ENCODE data around the gene OTUB2. TPM values are rescaled to one million over a fixed set of nuclear protein-coding genes. Genes with fewer than 3 reads are reported as not detected.

The OTUB2 gene
- total and polyA plus RNA-seq, 8 donors: 0.45 to 4.1 (median 0.63) TPM; not detected in 2

DNA sequence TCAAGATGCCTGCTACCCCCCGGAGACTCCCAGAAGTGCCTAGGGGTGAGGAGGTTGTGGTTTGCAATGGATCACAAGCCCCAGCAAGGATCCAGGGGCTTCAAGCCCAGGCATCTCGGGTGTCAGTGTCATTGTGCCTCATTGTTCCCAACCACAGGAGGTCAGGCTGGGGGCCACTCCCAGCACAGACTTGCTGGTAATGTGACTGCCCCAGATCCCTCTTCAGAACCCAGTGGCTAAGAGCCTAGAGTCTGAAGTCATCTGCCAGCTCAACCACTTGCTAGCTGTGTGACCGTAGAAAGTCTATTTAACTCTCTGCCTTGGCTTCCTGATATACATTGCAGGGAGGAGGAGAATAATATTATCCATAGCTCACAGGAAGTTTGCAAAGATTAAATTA lies 42.1 kb upstream of the OTUB2 start:
- no peak for DNase-seq
- Histone ChIP-seq H3K27me3 (no peaks in the 10 kb centered on the region), H3K9me3 (no peaks in the 10 kb centered on the region), H3K36me3 (no peaks in the 10 kb centered on the region), H3K27ac (peak overlapping the region in 1 of 5 donors; percentile 90), H3K4me3 (no peak overlapping the region), H3K4me1 (peaks cover 0 to 38% (median 11%) of the 10 kb centered on the region in 4 donors)
- TF ChIP-seq EP300 (IDR thresholded peaks at IDR 0.05) (no peak), POLR2AphosphoS5 (IDR thresholded peaks at IDR 0.05) (no peak), POLR2A (IDR thresholded peaks at IDR 0.05) (no peak)
- TF ChIP-seq, protein P1, sequence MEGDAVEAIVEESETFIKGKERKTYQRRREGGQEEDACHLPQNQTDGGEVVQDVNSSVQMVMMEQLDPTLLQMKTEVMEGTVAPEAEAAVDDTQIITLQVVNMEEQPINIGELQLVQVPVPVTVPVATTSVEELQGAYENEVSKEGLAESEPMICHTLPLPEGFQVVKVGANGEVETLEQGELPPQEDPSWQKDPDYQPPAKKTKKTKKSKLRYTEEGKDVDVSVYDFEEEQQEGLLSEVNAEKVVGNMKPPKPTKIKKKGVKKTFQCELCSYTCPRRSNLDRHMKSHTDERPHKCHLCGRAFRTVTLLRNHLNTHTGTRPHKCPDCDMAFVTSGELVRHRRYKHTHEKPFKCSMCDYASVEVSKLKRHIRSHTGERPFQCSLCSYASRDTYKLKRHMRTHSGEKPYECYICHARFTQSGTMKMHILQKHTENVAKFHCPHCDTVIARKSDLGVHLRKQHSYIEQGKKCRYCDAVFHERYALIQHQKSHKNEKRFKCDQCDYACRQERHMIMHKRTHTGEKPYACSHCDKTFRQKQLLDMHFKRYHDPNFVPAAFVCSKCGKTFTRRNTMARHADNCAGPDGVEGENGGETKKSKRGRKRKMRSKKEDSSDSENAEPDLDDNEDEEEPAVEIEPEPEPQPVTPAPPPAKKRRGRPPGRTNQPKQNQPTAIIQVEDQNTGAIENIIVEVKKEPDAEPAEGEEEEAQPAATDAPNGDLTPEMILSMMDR (IDR thresholded peaks at IDR 0.05): no peak
- WGBS, 5 donors: 59 to 78% (median 75%) methylated on average over 3 of the region's 3 CpGs
- intact Hi-C loops (cut with DNase I; ENCODE audit: low total_unique reads): no loop called here

DNA sequence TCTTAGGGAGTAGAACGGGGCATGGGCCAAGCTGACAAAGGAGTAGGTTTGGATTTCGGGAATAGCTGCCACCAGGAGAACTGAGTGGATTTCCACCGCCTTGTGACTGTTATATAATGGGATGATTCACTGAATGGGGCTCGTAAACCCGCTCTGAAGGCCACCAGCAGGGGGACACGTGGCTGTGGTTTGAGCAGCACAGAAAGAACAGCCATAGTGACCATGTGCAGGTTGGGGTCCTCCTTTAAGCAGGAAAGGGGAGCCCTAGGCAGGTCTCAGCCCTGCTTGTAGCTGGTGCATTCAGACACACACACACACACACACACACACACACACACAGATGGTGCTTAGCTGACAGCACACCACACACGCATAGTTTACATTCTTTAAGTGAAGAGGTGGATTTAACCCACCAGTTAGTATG lies 41.1 kb upstream of the OTUB2 start:
- Histone ChIP-seq H3K4me1 (peaks cover 0 to 38% (median 11%) of the 10 kb centered on the region in 4 donors), H3K9me3 (no peaks in the 10 kb centered on the region), H3K27ac (peak overlapping the region in 2 of 5 donors; percentile 63 to 73), H3K36me3 (no peaks in the 10 kb centered on the region), H3K27me3 (no peaks in the 10 kb centered on the region), H3K4me3 (no peak overlapping the region)
- TF ChIP-seq, protein P1 (IDR thresholded peaks at IDR 0.05): peak in 4 of 7 experiments; percentile 18 to 31 (median 24)
- TF ChIP-seq POLR2AphosphoS5 (IDR thresholded peaks at IDR 0.05) (peak in 1 of 3 donors; percentile 35), POLR2A (IDR thresholded peaks at IDR 0.05) (no peak), EP300 (IDR thresholded peaks at IDR 0.05) (no peak)
- intact Hi-C loops (cut with DNase I; ENCODE audit: low total_unique reads): no loop called here
- 40 to 55% (median 44%) methylated on average over 7 of the region's 7 CpGs for WGBS, 5 donors
- peak in 1 of 2 donors; percentile 40 for DNase-seq

DNA sequence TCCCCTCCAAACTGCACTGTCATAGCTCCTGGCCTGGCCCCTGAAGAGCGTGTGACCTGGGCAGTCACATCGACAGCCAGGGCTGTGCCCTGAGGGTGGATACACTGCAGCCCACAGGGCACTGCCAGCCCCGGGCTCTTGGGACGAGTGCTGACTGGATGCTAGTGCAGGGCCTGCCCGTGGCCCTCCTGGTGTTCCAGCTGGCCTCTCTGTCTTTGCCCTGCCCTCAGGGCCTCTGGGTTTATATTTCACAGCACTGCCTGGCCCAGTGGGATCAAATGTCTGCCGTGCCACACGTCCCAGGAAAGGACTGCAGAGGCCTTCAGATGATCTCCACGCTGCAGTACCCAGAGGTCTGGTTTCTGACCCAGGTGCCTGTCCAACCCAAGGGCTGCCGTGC lies 39.2 kb upstream of the OTUB2 start:
- no peak for DNase-seq
- TF ChIP-seq POLR2A (IDR thresholded peaks at IDR 0.05): no peak
- TF ChIP-seq, protein P1 (IDR thresholded peaks at IDR 0.05): no peak
- TF ChIP-seq EP300 (IDR thresholded peaks at IDR 0.05): no peak
- intact Hi-C loops (cut with DNase I; ENCODE audit: low total_unique reads): no loop called here

GRCh38 chr14:93987376-93987775 lies 38.8 kb upstream of the OTUB2 start:
- no peak for TF ChIP-seq POLR2A (IDR thresholded peaks at IDR 0.05)
- no peak for TF ChIP-seq POLR2AphosphoS5 (IDR thresholded peaks at IDR 0.05)
- TF ChIP-seq EP300 (IDR thresholded peaks at IDR 0.05): no peak
- TF ChIP-seq, protein P1 (IDR thresholded peaks at IDR 0.05): no peak
- peaks cover 0 to 16% (median 2%) of the 10 kb centered on the region in 4 donors for H3K4me1 ChIP-seq
- WGBS, 5 donors: 52 to 68% (median 54%) methylated on average over 8 to 12 of the region's 12 CpGs
- no peaks in the 10 kb centered on the region for H3K36me3 ChIP-seq
- H3K27ac ChIP-seq: peak overlapping the region in 1 of 5 donors; percentile 22
- intact Hi-C loops (cut with DNase I; ENCODE audit: low total_unique reads): no loop called here
- H3K4me3 ChIP-seq: no peak overlapping the region
- no peaks in the 10 kb centered on the region for H3K27me3 ChIP-seq
- DNase-seq: no peak
- no peaks in the 10 kb centered on the region for H3K9me3 ChIP-seq

More for the DNA sequence above, 39.2 kb upstream of the OTUB2 start:
- Histone ChIP-seq H3K36me3 (no peaks in the 10 kb centered on the region), H3K27me3 (no peaks in the 10 kb centered on the region), H3K4me1 (peaks cover 0 to 20% (median 3%) of the 10 kb centered on the region in 4 donors), H3K4me3 (no peak overlapping the region), H3K27ac (peak overlapping the region in 1 of 5 donors; percentile 22), H3K9me3 (no peaks in the 10 kb centered on the region)
- WGBS, 5 donors: 73 to 80% (median 77%) methylated on average over 9 of the region's 9 CpGs
